ENCODE measurements around the gene ATP10A. TPM values are rescaled to one million over a fixed set of nuclear protein-coding genes. Genes with fewer than 3 reads are reported as not detected.
A peak's percentile ranks its signal among the peaks of the same experiment; 100 is the strongest.

The ATP10A gene
- 5.7 TPM for total RNA-seq

GRCh38 chr15:25863111-25863967, at the start of gene ATP10A:
TSS of gene ATP10A (minus strand) at chr15:25863327. CDS start at chr15:25863096, 231 bp downstream.
- DNase-seq (ENCODE audit: low spot score): no peak
- intact Hi-C loops (cut with DNase I): no loop called here

DNA sequence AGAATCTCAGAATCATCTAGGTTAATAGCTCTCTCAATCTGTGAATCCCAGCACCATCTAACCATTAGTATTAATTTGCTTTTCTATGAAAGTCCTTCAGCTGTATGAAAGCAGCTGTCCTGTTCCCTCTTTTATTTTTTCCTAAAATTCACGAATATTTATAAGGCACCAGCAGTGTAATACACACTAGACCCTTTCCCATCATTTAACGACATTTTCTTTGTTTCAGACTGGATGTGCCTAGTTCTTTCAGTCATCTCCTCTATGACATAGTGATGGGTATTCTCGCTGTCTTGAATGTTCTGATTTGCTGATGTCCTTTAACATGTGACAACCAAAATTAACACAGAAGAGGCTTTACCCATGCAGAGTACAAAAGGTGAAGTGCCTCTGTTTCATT, 48.9 kb upstream of the ATP10A start:
- DNase-seq (ENCODE audit: low spot score): no peak
- no peak for ATAC-seq

More at GRCh38 chr15:25863111-25863967, at the start of gene ATP10A:
- peak; percentile 38 for ATAC-seq

DNA sequence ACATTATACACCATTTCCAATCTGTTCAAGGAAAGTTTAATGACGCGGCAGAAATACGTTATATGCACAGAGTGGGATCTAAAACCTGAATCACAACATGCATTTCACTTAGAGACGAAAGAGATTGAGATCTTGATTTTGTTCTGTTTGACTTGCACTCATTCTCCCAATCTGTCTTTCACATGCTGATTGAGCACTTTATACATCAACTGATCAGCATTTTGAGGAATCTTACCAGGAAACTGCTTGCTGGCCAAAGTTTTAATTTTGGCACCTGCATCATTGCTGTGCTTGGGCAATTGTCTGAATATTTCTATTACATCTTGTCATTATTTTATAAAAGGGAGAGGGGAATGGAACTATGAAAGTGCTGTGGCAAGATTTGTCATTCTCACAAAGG, 47.7 kb upstream of the ATP10A start:
- intact Hi-C loops (cut with DNase I): no loop called here
- no peak for ATAC-seq
- no peak for DNase-seq (ENCODE audit: low spot score)

More for the DNA sequence above, 48.9 kb upstream of the ATP10A start:
- intact Hi-C loops (cut with DNase I): no loop called here

DNA sequence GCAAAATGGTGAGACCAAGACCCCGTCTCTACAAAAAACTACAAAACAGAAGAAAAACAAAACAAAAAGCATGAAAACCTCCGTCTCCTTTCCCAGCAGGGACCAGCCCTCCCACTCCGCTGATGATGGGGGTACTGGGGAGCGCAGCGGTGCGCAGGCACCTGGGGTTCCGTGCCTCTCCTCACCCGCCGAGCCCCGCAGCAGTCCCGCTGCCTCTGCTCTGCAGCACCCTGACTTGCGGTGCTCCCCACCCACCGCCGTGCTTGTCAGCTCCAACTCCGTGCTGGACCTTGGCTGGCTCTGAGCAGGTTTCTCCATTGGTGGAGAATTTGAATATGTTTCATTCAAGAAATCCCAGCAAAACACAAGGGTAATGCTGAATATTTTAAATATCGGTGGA, 46.7 kb upstream of the ATP10A start:
- intact Hi-C loops (cut with DNase I): no loop called here
- ATAC-seq (no peak), DNase-seq (ENCODE audit: low spot score) (no peak)

DNA sequence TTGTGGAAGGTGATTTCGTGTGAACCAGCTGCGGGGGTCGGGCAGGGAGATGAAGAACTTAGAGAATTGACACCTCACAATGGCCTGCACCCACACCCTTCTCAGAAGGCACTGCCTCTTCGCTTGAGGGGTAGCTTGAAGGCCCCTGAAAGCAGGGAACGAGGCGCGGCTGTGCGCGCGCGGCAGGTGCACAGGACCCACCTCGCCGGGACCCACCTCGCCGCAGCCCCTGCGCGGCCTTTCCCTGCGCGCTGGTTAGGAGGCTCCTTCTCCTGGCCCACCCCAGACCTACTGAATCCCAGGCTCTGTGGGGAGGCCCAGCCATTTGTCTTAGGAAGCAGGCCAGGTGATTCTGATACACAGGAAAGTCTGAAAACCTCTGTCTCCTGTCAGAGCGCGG, 46.2 kb upstream of the ATP10A start:
- DNase-seq (ENCODE audit: low spot score) (no peak), ATAC-seq (no peak)
- intact Hi-C loops (cut with DNase I): no loop called here

DNA sequence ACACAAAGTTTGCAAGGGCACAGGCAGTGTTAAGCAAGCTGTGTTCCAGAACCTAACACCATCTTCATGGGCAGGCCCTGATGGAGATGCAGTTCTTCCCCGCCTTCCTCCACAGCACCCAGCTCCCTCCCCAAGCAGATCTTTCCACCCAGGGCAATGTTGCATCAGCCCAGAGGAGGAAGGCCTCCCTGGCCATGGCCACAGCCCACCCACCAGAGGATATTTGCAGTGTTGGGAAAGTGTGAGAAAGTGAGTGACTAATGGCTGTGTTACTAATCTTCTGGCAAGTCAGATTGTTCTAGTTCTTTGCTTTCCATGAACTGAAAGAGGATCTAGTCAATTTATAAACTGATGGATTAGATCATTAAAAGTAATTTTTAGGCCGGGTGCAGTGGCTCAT, 42.0 kb upstream of the ATP10A start:
- ATAC-seq (peak; percentile 67), DNase-seq (ENCODE audit: low spot score) (no peak)
- intact Hi-C loops (cut with DNase I): no loop called here

DNA sequence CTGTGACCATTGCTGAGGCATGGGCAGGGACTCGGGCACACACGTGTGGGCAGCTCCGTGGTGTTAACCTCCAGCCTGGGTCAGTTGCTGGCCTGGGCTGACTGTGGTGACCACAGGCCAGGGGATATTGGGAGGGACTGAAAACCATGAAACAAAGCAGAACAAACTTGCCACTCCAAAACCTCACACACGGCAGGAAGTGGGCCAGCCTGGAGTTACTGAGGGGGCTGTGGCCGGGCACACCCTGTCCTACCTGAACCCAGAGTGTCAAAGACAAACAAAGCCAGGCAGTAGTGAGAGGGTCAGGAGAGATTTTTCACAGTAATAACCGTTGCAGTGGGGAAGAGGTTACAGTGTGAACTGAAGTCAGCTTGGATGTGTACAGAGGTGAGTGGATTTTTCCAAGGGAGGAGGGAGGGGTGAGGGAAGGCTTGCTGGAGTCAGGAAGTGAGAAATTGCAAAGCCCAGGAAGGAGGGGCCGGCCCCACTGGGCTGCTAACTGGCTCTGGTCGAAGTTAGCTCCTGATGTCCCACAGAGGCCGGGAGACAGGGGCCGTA, 40.0 kb upstream of the ATP10A start:
- DNase-seq (ENCODE audit: low spot score) (no peak), ATAC-seq (peak; percentile 66)
- intact Hi-C loops (cut with DNase I): no loop called here

DNA sequence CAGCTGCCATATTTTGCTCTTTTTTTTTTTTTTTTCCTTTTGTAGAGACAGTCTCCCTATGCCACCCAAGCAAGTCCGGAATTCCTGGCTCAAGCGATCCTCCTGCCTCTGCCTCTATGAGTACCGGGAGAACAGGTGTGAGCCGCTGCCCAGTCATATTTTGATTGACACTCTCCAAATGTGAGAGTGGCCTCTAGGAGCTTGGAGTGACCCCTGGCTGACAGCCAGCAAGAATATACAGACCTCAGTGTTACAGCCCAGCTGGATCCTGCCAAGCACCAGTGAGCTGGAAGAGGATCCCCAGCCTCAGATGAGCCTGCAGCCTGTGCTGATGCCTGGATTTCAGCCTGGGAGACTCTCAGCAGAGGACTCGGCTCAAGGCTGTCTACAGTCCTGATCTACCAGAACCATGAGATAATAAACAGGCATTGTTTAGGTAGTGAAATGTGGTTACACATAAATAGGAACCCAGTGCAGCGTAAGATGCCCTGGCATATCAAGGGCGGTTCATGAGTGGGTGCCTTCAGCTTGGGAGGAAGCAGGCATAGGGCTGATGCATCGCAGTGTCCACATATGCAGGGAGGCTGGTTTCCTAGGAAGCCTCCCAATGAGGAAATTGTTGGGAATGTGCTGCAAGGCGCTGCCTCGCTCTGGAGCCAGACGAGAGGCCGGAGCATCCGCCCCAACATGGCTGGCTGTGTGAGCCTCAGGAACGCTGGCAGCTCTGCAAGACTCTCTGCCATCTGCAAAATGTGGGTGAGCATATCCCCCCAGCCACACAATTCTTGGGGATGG, 38.9 kb upstream of the ATP10A start:
- ATAC-seq: no peak
- no peak for DNase-seq (ENCODE audit: low spot score)
- intact Hi-C loops (cut with DNase I): no loop called here

DNA sequence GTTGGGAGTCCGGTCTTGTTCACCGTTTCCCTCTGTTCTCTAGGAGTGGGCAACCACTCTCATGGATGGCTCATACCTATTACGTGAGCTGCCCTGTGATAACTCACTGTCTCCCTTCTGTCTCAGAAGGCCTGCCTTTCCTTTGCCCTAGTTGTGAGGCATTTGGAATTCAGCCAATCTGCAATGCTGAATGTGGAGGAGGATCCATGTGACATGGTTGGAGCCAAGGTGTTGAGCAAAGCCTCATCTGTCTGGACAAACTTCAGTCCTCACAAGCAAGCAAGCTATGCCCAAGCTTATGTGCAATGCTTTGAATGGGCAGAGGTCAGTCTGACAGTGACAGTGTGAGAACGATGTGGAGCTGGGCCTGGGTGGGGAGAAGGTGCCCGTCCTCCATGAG, 37.8 kb upstream of the ATP10A start:
- no peak for DNase-seq (ENCODE audit: low spot score)
- intact Hi-C loops (cut with DNase I): no loop called here
- ATAC-seq: peak; percentile 47

- DNase-seq (ENCODE audit: low spot score) (no peak), ATAC-seq (peak; percentile 21)
- intact Hi-C loops (cut with DNase I): no loop called here
Observed at GRCh38 chr15:25900431-25900830, 37.3 kb upstream of the ATP10A start.

DNA sequence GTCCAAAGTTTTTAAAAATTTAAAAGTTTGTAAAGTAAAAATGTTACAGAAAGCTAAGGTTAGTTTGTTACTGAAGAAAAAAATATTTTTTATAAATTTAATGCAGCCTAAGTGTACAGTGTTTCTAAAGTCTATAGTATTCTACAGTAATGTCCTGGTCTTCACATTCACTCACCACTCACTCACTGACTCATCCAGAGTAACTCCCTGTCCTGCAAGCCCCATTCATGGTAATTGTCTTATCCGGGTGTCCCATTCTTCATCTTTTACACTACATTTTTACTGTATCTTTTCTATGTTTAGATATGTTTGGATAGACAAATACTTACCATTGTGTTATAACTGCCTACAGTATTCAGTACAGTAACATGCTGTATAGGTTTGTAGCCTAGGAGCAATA, 36.7 kb upstream of the ATP10A start:
- no peak for ATAC-seq
- no peak for DNase-seq (ENCODE audit: low spot score)
- intact Hi-C loops (cut with DNase I): no loop called here

DNA sequence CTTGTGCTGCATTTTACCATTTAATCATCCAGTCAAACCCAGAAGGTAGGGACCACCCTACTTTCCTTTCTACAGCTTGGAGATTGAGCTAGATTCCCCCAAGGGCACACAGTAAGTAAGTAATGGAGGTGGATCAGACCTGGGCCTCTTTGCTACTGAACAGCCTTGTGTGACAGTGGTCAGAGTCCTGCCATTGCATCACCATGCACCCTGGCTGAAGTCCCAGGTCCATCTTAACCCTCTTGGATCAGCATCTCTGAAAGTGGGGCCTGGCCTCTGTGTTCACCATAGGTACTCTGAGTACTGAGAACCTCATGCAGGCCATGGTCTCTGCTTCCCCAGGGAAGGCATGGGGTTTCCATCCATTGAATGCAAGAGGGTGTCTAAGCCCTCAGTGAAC, 34.5 kb upstream of the ATP10A start:
- ATAC-seq (no peak), DNase-seq (ENCODE audit: low spot score) (no peak)
- intact Hi-C loops (cut with DNase I): no loop called here

DNA sequence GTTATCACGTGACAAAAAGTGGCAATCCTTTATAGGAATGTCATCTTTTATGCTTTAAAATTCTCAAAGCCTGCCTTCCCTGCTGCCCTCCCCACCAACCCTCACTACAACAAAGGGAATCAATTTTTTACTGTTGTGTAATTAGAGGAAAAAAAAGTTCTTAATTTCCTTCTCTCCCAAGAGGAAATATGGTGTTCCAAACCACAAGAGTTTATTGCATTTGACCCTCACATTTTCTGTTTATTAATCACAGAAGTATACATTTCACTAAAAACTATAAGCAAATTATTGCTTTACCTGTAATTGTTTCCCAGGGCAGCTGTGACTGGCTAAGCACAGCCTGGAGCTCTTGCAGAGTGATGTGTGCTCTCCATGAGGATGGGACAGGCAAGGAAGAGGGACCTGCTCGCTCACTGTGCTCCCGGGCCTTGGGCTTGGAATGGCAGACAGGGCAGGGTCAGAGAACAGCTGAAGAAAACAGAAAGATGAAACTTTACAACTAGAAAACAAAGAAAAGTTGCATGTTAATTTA, 31.3 kb upstream of the ATP10A start:
- ATAC-seq: no peak

DNA sequence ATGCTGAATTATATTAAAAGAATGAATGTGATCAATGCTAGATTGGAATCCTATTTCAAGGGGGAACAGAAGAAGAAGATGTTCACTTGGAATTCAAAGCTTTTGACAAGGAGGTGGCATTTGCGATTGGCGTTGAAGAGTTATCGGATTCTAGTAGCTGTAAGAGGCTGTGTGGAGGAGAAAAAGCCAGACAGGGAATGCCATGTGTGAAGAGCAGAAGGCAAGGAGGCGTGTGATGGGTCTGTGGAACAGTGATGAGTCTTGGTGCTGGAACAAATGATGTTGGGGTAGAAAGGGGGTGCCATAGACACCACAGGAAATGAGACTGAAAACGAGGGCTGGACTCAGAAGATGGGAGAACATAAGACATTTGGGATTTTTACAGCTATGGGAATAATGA, 30.5 kb upstream of the ATP10A start:
- DNase-seq (ENCODE audit: low spot score) (no peak), ATAC-seq (no peak)
- intact Hi-C loops (cut with DNase I): no loop called here

More for the DNA sequence above, 31.3 kb upstream of the ATP10A start:
- intact Hi-C loops (cut with DNase I): no loop called here
- DNase-seq (ENCODE audit: low spot score): no peak

DNA sequence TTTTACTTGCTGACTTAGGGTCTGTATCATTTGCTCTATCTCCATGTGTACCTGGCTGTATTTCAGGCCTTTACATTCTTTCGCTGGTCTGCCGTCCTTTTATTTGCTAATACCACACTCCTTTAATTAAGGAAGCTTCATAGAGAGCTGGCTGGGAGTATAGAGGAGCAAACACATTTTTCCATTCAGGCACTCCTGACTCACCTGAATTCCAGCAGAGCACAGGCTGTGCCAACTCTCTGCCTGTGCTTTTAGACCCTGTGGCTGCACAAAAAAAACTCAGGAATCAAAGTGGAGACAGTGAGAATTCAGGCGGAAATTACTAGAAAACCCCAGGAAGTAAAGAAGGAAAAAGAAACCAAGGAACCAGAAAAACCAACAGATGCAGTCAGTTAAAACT, 29.0 kb upstream of the ATP10A start:
- intact Hi-C loops (cut with DNase I): no loop called here
- ATAC-seq: no peak

GRCh38 chr15:25891081-25891480, 28.0 kb upstream of the ATP10A start:
- intact Hi-C loops (cut with DNase I): no loop called here
- DNase-seq (ENCODE audit: low spot score) (no peak), ATAC-seq (no peak)

More for the DNA sequence above, 29.0 kb upstream of the ATP10A start:
- no peak for DNase-seq (ENCODE audit: low spot score)

GRCh38 chr15:25890529-25890928, 27.4 kb upstream of the ATP10A start:
- DNase-seq (ENCODE audit: low spot score): no peak
- intact Hi-C loops (cut with DNase I): no loop called here
- ATAC-seq: no peak

DNA sequence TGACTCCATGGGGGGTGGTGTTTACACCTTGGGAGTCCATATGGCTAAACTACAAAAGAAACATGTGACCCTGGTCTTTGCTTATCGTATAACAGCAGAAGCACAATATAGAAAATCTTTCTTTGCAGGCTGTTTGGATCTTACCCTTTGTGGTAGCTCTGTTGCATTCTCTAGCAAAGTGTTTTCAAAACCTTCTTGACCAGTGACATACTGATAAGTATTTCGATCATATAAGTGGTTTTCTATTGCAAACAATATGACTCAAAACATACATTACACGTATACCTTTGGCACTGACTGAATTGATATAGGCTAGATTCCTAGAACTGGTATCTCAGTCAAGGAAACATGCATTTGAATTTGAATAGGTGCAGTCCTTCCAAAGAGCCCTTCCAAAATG, 24.7 kb upstream of the ATP10A start:
- DNase-seq (ENCODE audit: low spot score): no peak
- intact Hi-C loops (cut with DNase I): no loop called here
- ATAC-seq: no peak

DNA sequence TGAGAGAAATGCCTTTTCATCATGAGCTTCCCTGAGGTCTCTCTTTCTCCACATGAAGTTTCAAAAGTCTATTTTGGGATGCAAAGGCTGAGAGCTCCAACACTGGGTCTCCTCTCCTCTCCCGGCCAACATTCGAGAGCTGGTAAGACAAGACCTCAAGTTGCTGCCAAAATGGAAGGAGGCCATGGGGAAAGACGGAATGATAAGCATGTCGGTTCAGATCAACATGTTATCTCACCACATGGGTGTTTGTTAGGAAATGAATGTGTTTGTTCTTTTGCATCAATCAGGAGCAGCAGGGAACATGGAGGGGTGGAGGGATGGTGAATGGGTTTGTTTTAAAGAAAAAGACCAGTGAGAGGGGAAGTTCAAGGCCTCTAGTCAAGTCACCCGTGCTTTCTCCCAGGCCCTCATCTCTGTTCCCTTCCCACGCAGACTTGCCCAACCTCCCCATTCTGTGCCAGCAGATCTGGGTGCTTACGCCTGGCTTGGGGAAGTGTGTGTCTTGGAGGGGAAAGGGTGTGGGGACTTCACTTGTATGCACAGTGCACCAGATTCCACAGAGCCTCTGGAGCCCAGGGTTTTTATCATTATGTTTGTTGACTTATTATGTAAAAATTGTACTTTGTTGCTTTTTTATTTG, 23.5 kb upstream of the ATP10A start:
- DNase-seq (ENCODE audit: low spot score) (no peak), ATAC-seq (peak; percentile 62)
- intact Hi-C loops (cut with DNase I): no loop called here

Data from sciatic nerve (tissue), 2 donors.